GM12801 (cell line): ENCODE results near the gene CCDC157.

Experiments used
- CTCF ChIP-seq: IDR thresholded peaks from one replicate; pipeline ENCODE4 v1.5.1; 2011; ENCODE audit warnings: control low read depth; ENCODE audit not compliant: insufficient read length; ENCODE audit errors: extremely low read depth

The CCDC157 gene

GRCh38 chr22:30356449-30357235, at the start of gene CCDC157, which contains the start of gene SF3A1:
CCDC157 (plus strand) TSS chr22:30357007; CDS start chr22:30366001, 8,994 bp downstream.
SF3A1 (minus strand) TSS chr22:30356894; CDS start chr22:30356792, 102 bp downstream.
- no peak for TF ChIP-seq CTCF

GRCh38 chr22:30307041-30307574, 49.7 kb upstream of the CCDC157 start:
- no peak for TF ChIP-seq CTCF

DNA sequence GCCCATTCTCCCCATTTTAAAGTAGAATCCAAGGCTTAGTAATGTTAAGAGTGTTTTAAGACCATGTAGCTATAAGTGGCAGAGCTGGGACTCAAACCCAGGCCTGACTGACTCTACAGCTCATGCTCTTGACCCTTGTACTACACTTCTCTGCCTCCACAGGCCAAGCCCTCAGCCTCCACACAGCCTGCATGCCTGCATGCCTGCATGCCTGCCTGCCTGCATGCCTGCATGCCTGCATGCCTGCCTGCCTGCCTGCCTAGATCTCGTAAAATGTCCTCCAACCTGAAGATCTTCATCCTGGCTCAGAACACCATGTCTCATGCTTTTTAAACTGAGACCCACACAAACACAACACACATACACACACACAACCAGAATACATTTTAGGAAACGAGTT, 48.7 kb upstream of the CCDC157 start:
- TF ChIP-seq CTCF = no peak

DNA sequence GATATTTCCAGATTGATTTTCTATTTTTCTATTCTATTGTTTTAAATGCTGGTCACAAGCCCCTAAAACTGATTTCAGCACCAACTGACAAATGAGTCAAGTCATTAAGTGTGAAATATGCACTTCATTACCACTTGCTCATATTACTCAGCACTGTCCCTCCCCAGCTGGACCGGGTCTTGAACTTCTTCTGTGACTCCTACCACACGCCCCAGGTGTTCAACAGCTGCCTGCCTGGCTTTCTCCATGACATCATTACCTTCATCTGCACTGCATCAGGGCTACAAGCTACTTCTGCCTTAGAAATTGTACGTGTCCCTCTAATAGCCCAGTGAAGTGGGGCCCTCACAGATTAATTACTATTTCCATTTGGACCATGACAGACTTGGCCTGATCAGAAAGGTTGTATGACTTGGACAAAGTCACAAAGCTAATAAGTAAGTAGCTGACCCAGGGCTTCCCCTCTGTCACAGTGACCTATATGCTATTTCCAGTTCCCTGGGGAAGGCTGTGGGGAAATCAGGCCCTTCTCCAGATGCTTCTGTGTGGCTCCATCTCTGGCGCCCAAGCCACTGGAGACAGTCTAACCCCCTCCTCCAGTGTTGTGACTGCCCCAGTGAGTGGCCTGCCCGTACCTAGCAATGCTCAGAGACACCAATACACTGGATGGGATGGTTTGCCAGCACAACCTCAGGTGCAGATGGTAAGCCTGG, 48.1 kb upstream of the CCDC157 start:
- no peak for TF ChIP-seq CTCF

DNA sequence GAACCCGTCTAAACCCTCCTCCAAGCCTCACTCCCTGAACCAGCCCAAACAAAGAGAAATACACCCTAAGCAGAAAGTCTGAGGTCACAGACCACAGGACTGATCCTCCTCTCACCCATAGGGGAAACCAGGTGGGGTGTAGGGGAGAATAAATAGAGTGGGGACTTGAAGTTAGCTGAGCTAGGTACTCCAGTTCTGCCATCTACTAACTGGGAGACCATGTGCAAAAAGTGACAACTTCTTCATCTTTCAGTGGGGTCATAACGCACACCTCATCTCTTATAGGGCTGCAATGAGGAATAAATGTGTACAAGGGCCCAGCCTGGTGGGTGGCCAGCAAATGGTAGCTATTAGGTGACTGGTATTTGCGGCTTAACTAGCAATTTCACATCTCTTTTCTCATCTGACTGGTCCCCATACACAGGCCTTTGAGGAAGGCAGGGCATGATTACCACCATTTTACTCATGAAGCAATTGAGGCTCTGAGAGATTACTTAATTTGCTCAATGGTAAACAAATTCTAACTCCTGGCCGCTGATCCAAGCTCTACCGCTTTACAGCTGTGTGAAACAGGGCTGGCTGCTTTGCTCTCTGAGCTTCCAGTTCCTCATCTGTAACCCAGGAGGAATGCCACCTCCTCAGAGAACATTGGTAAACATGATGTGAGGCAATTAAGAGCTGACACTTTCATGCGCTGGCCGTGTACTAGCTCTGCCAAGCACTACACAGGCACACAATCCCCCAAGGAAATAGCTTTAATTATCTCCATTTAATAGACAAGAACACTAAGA, 46.7 kb upstream of the CCDC157 start:
- no peak for TF ChIP-seq CTCF

DNA sequence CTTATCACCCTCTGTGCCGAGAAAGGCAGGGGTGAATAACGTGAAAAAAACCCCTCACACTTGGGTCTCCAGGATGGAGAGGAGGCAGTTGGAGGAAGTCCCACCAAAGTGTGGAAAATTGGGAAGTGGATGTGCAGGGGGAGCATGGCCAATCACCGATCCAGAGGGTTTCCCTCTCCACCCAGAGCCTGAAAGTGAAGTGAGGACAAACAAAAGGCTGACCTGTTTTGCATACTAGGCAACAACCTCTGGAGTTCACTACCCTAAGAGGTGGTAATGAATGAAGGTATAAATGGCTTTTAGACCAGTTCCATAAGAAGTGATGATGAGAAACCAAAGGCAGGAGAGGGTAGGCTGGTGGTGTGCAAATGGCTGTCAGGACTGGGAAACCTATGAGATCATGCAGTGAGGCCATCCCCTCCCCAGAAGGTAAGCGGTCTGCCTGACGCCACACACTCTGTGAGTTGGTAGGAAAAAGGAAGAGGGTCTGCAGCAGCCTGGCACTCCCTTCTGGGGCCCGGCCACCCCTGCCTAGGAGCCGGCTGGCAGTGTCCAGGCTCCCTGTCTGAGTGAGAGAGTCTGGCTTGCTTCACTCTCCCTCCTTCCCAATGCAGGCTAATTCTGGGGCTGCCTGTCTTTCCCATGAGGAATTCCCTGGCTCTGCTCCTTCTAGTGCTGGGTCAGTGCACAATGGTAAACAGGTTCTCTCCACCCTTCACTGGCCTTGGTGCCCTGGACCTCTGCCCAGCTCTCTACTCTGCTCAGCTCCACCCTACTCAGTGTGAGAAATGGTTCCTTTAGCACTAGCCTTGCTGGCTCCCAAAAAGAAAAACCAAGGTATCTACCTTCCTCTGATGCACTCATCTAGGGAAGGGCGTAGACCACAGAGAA, 45.7 kb upstream of the CCDC157 start:
- TF ChIP-seq CTCF = no peak
